ENCODE measurements around the gene ADAP2. TPM values are rescaled to one million over a fixed set of nuclear protein-coding genes. Genes with fewer than 3 reads are reported as not detected.

The ADAP2 gene
- total and polyA plus RNA-seq, 2 experiments from 2014 or later, result 0.94 TPM

- H3K27me3 Mint-ChIP-seq (ENCODE audit: insufficient read depth, low read depth, poor library complexity), result peaks cover 4% of the 10 kb centered on the region
- no peak overlapping the region for H3K4me3 ChIP-seq
- no peak for ATAC-seq
- DNase-seq (ENCODE audit: low spot score), result no peak
- peaks cover 11% of the 10 kb centered on the region; the same call in 2 of the 3 replicates for H3K36me3 Mint-ChIP-seq (ENCODE audit: low read depth)
- no peak overlapping the region for H3K4me2 ChIP-seq
- no peak for TF ChIP-seq POLR2AphosphoS5 (IDR thresholded peaks at IDR 0.05; ENCODE audit: low read depth)
- no peak overlapping the region for H3K27ac Mint-ChIP-seq
- no peaks in the 10 kb centered on the region for H3K79me2 ChIP-seq (replicated peaks; ENCODE audit: insufficient read depth)
- no peaks in the 10 kb centered on the region for H3K9me3 Mint-ChIP-seq
- no peaks in the 10 kb centered on the region for H3F3A ChIP-seq (replicated peaks; ENCODE audit: low read depth)
- no peaks in the 10 kb centered on the region for H3K27me3 ChIP-seq (ENCODE audit: insufficient read depth)
- no peak overlapping the region for H2AFZ ChIP-seq
- no peaks in the 10 kb centered on the region for H3K9me2 ChIP-seq (ENCODE audit: insufficient read depth)
- no peak overlapping the region for H3K27ac ChIP-seq (ENCODE audit: low read depth)
- no peaks in the 10 kb centered on the region for H3K4me1 ChIP-seq (ENCODE audit: insufficient read depth)
- H3K4me3 Mint-ChIP-seq, result no peak overlapping the region
- H3K4me1 Mint-ChIP-seq, result no peaks in the 10 kb centered on the region
- no peaks in the 10 kb centered on the region for H3K36me3 ChIP-seq (ENCODE audit: insufficient read depth)
- H4K20me1 ChIP-seq (replicated peaks; ENCODE audit: insufficient read depth), result no peaks in the 10 kb centered on the region
Observed at GRCh38 chr17:30996486-30996885, 74.7 kb downstream of the ADAP2 start.

GRCh38 chr17:30997270-30997669 is 75.5 kb downstream of the ADAP2 start:
- Mint-ChIP-seq H3K4me3 (no peak overlapping the region), H3K27me3 (ENCODE audit: insufficient read depth, low read depth, poor library complexity) (peaks cover 7% of the 10 kb centered on the region), H3K27ac (no peak overlapping the region), H3K4me1 (no peaks in the 10 kb centered on the region), H3K9me3 (no peaks in the 10 kb centered on the region), H3K36me3 (ENCODE audit: low read depth) (peaks cover 11% of the 10 kb centered on the region; the same call in 2 of the 3 replicates)
- ATAC-seq, result no peak
- no peak overlapping the region for H3K4me2 ChIP-seq
- H3K4me3 ChIP-seq, result no peak overlapping the region
- DNase-seq (ENCODE audit: low spot score), result no peak
- H3K9me2 ChIP-seq (ENCODE audit: insufficient read depth), result no peaks in the 10 kb centered on the region
- H3K27ac ChIP-seq (ENCODE audit: low read depth), result no peak overlapping the region
- no peaks in the 10 kb centered on the region for H3K27me3 ChIP-seq (ENCODE audit: insufficient read depth)
- H3K36me3 ChIP-seq (ENCODE audit: insufficient read depth), result no peaks in the 10 kb centered on the region
- no peaks in the 10 kb centered on the region for H4K20me1 ChIP-seq (replicated peaks; ENCODE audit: insufficient read depth)
- H3K79me2 ChIP-seq (replicated peaks; ENCODE audit: insufficient read depth), result no peaks in the 10 kb centered on the region
- H3F3A ChIP-seq (replicated peaks; ENCODE audit: low read depth), result no peaks in the 10 kb centered on the region
- TF ChIP-seq ZNF114 (CRISPR knock-in tag; IDR thresholded peaks at IDR 0.05) (no peak), JUNB (IDR thresholded peaks at IDR 0.05; ENCODE audit: unreplicated experiment) (no peak), NANOG (IDR thresholded peaks at IDR 0.05; ENCODE audit: borderline replicate concordance) (no peak), ZNF462 (CRISPR knock-in tag; IDR thresholded peaks at IDR 0.05) (no peak), EZH2 (IDR thresholded peaks at IDR 0.05; ENCODE audit: low read depth, unreplicated experiment) (no peak), STAT1 (IDR thresholded peaks at IDR 0.05; ENCODE audit: unreplicated experiment) (no peak), ZNF331 (CRISPR knock-in tag; IDR thresholded peaks at IDR 0.05; ENCODE audit: low read depth) (no peak), REST (IDR thresholded peaks at IDR 0.05; ENCODE audit: unreplicated experiment) (no peak)
- no peak overlapping the region for H2AFZ ChIP-seq
- no peaks in the 10 kb centered on the region for H3K4me1 ChIP-seq (ENCODE audit: insufficient read depth)

Data from GM23338 (cell line).